Measurements from ENCODE around the gene HTR2C.
"Not testable (repeated sequence)": the region's sequence is repeated elsewhere in the genome, so short reads cannot be mapped to it uniquely, and the experiment has no call there.

Gene HTR2C
- 0 reads per million in 2 donors for total RNA-seq

GRCh38 chrX:114583646-114584374, at the start of gene HTR2C:
Gene HTR2C, plus strand, starts transcription at chrX:114584086. Its CDS starts 142,851 bp downstream, at chrX:114726937.
- no peak for DNase-seq

GRCh38 chrX:114580336-114580735, 3.5 kb upstream of the HTR2C start:
- DNase-seq = no peak

- no peak for DNase-seq
Measured at GRCh38 chrX:114581528-114582263, 2.2 kb upstream of the HTR2C start.

GRCh38 chrX:114582264-114582632, 1.6 kb upstream of the HTR2C start:
- no peak for DNase-seq

- no peak for DNase-seq
Measured at GRCh38 chrX:114582698-114583395, 1.0 kb upstream of the HTR2C start.

GRCh38 chrX:114584375-114584943, 573 bp downstream of the HTR2C start:
- no peak for DNase-seq

- DNase-seq = no peak
Measured at GRCh38 chrX:114584983-114585842, 1.3 kb downstream of the HTR2C start.

- no peak for DNase-seq
Measured at GRCh38 chrX:114591121-114591520, 7.2 kb downstream of the HTR2C start.

GRCh38 chrX:114599305-114599704, 15.4 kb downstream of the HTR2C start:
- DNase-seq = no peak

- no peak for DNase-seq
Measured at GRCh38 chrX:114599911-114600310, 16.0 kb downstream of the HTR2C start.

GRCh38 chrX:114606619-114607018, 22.7 kb downstream of the HTR2C start:
- not testable (repeated sequence) for DNase-seq

GRCh38 chrX:114611018-114611619, 27.2 kb downstream of the HTR2C start:
- DNase-seq = no peak

GRCh38 chrX:114615765-114616164, 31.9 kb downstream of the HTR2C start:
- DNase-seq = no peak

- no peak for DNase-seq
Measured at GRCh38 chrX:114619874-114620273, 36.0 kb downstream of the HTR2C start.

GRCh38 chrX:114626323-114626722, 42.4 kb downstream of the HTR2C start:
- DNase-seq = no peak

- no peak for DNase-seq
Measured at GRCh38 chrX:114635986-114636385, 52.1 kb downstream of the HTR2C start.

- no peak for DNase-seq
Measured at GRCh38 chrX:114650351-114650750, 66.5 kb downstream of the HTR2C start.

- no peak for DNase-seq
Measured at GRCh38 chrX:114675365-114675764, 91.5 kb downstream of the HTR2C start.

GRCh38 chrX:114700533-114700932, 116.6 kb downstream of the HTR2C start:
- DNase-seq = not testable (repeated sequence)

GRCh38 chrX:114709406-114709805, 125.5 kb downstream of the HTR2C start:
- DNase-seq = no peak

- DNase-seq = no peak
Measured at GRCh38 chrX:114710571-114710970, 126.7 kb downstream of the HTR2C start.

- no peak for DNase-seq
Measured at GRCh38 chrX:114712466-114712865, 128.6 kb downstream of the HTR2C start.

All from activated gamma-delta T cell (primary cell).